HG02610 (cell line): Measurements from ENCODE around the gene FES.

Experiments
- ATAC-seq: cut with Tn5 transposase; IDR thresholded peaks from one replicate; pipeline ENCODE4 v1.9.1; 2021; ENCODE audit warnings: mild to moderate bottlenecking, moderate library complexity; ENCODE audit not compliant: unreplicated experiment

The FES gene

DNA sequence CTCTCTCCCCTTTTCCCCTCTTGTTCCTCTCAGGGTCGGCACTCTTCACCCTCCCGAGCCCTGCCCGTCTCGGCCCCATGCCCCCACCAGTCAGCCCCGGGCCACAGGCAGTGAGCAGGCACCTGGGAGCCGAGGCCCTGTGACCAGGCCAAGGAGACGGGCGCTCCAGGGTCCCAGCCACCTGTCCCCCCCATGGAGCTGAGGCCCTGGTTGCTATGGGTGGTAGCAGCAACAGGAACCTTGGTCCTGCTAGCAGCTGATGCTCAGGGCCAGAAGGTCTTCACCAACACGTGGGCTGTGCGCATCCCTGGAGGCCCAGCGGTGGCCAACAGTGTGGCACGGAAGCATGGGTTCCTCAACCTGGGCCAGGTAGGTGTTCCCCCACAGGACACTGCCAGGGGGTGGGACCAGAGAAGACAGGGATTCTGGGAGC is 8.7 kb upstream of the FES start:
- no peak for ATAC-seq

DNA sequence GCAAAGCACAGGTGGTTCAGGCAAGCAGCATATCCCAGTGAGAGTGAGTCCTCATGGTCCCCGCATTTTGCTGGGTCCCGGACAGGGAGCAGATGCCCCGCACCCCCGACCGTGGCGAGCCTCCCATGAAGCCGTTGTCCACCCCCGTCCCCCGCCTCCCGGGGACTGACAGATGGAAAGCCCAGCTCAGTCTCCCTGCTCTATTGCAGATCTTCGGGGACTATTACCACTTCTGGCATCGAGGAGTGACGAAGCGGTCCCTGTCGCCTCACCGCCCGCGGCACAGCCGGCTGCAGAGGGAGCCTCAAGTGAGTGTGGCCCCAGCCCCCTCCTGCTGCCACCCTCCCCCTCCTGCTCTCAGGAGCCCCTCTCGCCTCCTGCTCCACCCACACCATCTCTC is 8.3 kb upstream of the FES start:
- ATAC-seq: no peak

GRCh38 chr15:90876512-90877170 is 7.7 kb upstream of the FES start:
- ATAC-seq: no peak

DNA sequence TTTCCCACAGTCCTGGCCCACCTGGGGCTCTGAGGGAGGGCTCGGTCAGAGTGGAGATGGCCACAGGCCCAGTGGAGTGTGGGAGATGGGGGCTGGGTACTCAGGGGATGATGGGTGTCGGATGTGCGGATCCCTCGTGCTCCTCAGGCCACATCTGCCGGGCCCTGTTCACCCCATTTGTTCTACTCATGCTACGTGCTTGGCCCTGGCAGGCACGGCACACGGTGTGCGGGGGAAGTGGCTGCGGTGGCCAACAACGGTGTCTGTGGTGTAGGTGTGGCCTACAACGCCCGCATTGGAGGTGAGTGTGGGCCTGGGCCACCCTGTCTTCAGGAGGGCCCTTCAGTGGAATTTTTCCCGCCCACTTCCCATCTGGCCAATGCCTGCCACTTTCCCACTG is 7.0 kb upstream of the FES start:
- ATAC-seq: no peak

DNA sequence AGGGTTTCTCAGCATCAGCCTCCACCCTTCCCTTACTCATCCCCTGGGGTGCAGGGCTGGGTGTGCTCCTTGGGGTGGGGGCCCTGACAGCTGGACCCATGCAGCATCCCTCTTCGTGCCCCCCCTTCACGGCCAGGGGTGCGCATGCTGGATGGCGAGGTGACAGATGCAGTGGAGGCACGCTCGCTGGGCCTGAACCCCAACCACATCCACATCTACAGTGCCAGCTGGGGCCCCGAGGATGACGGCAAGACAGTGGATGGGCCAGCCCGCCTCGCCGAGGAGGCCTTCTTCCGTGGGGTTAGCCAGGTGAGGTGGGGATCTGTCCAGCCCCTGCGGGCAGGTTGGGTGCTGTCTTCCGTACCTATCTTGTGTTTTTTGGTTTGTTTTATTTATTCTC is 6.3 kb upstream of the FES start:
- no peak for ATAC-seq

DNA sequence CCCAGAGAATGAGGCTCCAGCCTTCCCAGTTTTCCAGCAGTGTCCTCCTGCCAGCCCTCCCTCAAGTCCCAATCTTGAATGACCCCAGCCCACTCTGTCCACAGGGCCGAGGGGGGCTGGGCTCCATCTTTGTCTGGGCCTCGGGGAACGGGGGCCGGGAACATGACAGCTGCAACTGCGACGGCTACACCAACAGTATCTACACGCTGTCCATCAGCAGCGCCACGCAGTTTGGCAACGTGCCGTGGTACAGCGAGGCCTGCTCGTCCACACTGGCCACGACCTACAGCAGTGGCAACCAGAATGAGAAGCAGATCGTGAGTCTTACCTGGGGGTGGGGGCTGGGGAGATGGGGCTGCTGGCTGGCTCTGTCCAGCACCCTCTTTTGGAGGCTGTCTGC is 5.6 kb upstream of the FES start:
- ATAC-seq: no peak

- no peak for ATAC-seq
Measured at GRCh38 chr15:90879730-90880366, 4.5 kb upstream of the FES start.

GRCh38 chr15:90880381-90881145 is 3.7 kb upstream of the FES start:
- no peak for ATAC-seq

GRCh38 chr15:90881181-90881977 is 2.9 kb upstream of the FES start:
- no peak for ATAC-seq

DNA sequence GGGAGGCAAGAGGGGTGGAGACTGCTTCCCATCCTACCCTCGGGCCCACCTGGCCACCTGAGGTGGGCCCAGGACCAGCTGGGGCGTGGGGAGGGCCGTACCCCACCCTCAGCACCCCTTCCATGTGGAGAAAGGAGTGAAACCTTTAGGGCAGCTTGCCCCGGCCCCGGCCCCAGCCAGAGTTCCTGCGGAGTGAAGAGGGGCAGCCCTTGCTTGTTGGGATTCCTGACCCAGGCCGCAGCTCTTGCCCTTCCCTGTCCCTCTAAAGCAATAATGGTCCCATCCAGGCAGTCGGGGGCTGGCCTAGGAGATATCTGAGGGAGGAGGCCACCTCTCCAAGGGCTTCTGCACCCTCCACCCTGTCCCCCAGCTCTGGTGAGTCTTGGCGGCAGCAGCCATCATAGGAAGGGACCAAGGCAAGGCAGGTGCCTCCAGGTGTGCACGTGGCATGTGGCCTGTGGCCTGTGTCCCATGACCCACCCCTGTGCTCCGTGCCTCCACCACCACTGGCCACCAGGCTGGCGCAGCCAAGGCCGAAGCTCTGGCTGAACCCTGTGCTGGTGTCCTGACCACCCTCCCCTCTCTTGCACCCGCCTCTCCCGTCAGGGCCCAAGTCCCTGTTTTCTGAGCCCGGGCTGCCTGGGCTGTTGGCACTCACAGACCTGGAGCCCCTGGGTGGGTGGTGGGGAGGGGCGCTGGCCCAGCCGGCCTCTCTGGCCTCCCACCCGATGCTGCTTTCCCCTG is 2.2 kb upstream of the FES start:
- no peak for ATAC-seq

DNA sequence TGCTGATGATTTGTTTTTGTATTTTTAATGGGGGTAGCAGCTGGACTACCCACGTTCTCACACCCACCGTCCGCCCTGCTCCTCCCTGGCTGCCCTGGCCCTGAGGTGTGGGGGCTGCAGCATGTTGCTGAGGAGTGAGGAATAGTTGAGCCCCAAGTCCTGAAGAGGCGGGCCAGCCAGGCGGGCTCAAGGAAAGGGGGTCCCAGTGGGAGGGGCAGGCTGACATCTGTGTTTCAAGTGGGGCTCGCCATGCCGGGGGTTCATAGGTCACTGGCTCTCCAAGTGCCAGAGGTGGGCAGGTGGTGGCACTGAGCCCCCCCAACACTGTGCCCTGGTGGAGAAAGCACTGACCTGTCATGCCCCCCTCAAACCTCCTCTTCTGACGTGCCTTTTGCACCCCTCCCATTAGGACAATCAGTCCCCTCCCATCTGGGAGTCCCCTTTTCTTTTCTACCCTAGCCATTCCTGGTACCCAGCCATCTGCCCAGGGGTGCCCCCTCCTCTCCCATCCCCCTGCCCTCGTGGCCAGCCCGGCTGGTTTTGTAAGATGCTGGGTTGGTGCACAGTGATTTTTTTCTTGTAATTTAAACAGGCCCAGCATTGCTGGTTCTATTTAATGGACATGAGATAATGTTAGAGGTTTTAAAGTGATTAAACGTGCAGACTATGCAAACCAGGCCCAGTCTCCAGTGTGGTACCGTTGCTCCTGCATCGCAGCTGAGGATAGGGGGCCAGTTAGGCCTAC is 1.4 kb upstream of the FES start:
- ATAC-seq: no peak

DNA sequence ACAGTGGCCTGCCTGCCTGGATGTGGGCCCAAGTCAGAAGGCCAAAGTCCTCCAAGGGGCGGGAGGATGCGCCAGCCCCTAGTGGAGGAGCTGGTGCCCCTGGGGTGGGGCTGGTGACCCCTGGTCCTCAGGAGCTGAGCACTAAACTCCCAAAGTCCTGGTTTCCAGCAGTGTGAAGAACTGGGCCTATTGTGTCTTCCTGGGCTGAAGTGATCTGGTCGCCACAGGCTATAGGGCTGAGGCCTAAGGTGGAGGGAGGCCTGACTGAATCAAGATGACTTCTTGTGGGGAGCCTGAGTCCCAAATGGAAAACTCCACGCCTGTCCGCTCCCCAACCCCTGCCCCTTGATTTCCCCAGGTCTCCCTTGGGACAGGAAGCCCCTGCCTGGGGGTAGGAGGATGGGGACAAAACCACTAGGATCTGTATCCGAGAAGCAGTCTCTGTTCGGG is 753 bp upstream of the FES start:
- ATAC-seq: no peak

GRCh38 chr15:90884719-90885431 is 571 bp downstream of the FES start:
- no peak for ATAC-seq

GRCh38 chr15:90885432-90886290 is 1.4 kb downstream of the FES start:
- peak; percentile 41 for ATAC-seq

DNA sequence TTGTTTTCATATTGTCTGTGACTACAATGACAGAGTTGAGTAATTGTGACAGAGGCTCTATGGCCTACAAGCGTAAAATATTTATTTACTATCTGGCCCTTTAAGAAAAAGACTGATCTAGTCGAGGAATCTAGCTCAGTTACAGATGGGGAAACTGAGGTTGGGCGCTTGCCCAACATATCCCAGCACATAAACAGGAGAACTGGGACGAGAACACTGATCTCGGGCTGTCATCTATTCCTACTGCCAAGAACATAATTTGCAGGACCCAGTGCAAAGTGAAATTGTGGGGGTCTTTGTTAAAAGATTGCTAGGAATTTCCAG is 1.9 kb downstream of the FES start:
- no peak for ATAC-seq

GRCh38 chr15:90887037-90887481 is 2.8 kb downstream of the FES start:
- no peak for ATAC-seq

DNA sequence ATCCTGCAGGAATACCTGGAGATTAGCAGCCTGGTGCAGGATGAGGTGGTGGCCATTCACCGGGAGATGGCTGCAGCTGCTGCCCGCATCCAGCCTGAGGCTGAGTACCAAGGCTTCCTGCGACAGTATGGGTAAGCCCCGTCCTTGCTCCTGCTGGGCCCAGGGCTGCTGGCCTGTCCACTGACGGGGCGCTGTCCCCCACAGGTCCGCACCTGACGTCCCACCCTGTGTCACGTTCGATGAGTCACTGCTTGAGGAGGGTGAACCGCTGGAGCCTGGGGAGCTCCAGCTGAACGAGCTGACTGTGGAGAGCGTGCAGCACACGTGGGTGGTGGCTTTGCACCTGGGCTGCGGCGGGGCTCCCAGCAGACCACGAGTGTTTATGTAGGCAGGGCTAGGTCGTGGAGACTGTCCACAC is 5.0 kb downstream of the FES start:
- ATAC-seq: no peak

DNA sequence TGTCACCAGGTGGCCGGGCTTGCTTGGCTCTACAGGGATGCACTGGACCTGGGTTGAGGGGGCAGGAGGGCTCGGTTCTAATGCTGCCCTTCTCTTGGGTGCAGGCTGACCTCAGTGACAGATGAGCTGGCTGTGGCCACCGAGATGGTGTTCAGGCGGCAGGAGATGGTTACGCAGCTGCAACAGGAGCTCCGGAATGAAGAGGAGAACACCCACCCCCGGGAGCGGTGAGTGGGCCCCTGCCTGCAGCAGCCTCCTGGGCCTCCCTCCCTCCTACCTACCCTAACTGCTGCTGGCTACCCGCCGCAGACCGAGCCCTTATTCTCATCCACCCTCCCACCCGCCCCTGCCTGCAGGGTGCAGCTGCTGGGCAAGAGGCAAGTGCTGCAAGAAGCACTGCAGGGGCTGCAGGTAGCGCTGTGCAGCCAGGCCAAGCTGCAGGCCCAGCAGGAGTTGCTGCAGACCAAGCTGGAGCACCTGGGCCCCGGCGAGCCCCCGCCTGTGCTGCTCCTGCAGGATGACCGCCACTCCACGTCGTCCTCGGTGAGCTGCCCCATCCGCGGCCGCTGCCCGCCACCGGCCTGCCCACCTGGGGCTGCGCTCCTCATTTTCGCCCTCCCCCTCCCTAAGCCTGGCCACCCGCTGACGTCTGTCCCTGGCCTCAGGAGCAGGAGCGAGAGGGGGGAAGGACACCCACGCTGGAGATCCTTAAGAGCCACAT is 5.6 kb downstream of the FES start:
- no peak for ATAC-seq
